ENCODE measurements around the gene KCNN1. TPM values are rescaled to one million over a fixed set of nuclear protein-coding genes. Genes with fewer than 3 reads are reported as not detected.

KCNN1 gene
- total and polyA plus RNA-seq, 2 of the 13 experiments (the other 11 are each of a cell fraction or from before 2014, with no cell fraction given): 0.04 TPM; not detected in 1

GRCh38 chr19:18000915-18001776 is 34.2 kb downstream of the KCNN1 start (continued):
- TF ChIP-seq NFYB (CRISPR knock-in tag; IDR thresholded peaks at IDR 0.05) (no peak), PITX1 (CRISPR knock-in tag; IDR thresholded peaks at IDR 0.05) (no peak), THAP11 (CRISPR knock-in tag; IDR thresholded peaks at IDR 0.05) (peak; percentile 69), ZNF569 (CRISPR knock-in tag; IDR thresholded peaks at IDR 0.05; ENCODE audit: borderline replicate concordance) (no peak), KLF12 (CRISPR knock-in tag; IDR thresholded peaks at IDR 0.05; ENCODE audit: borderline replicate concordance) (0 out of 2 replicates have a peak, but pooled peaks have one; percentile 26), EHMT2 (IDR thresholded peaks at IDR 0.05; ENCODE audit: borderline replicate concordance, low read depth, low read length) (no peak), ZNF615 (CRISPR knock-in tag; IDR thresholded peaks at IDR 0.05; ENCODE audit: borderline replicate concordance) (no peak), ZMYM2 (CRISPR knock-in tag; IDR thresholded peaks at IDR 0.05) (no peak), NR2F6 (IDR thresholded peaks at IDR 0.05) (no peak), NR2F6 (CRISPR knock-in tag; IDR thresholded peaks at IDR 0.05) (0 out of 2 replicates have a peak, but pooled peaks have one; percentile 22), LCORL (IDR thresholded peaks at IDR 0.05) (no peak), LCORL (CRISPR knock-in tag; IDR thresholded peaks at IDR 0.05) (no peak), ZNF335 (CRISPR knock-in tag; IDR thresholded peaks at IDR 0.05) (no peak), ZFP37 (CRISPR knock-in tag; IDR thresholded peaks at IDR 0.05; ENCODE audit: borderline replicate concordance) (peak; percentile 48; the same call in 1 of the 2 replicates), ZSCAN12 (CRISPR knock-in tag; IDR thresholded peaks at IDR 0.05) (peak; percentile 38; the same call in 1 of the 2 replicates), POGZ (CRISPR knock-in tag; IDR thresholded peaks at IDR 0.05) (no peak), ZNF33B (CRISPR knock-in tag; IDR thresholded peaks at IDR 0.05) (no peak)
- TF ChIP-seq, protein P1, sequence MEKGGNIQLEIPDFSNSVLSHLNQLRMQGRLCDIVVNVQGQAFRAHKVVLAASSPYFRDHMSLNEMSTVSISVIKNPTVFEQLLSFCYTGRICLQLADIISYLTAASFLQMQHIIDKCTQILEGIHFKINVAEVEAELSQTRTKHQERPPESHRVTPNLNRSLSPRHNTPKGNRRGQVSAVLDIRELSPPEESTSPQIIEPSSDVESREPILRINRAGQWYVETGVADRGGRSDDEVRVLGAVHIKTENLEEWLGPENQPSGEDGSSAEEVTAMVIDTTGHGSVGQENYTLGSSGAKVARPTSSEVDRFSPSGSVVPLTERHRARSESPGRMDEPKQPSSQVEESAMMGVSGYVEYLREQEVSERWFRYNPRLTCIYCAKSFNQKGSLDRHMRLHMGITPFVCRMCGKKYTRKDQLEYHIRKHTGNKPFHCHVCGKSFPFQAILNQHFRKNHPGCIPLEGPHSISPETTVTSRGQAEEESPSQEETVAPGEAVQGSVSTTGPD (CRISPR knock-in tag; IDR thresholded peaks at IDR 0.05): no peak
- TF ChIP-seq, protein P2, sequence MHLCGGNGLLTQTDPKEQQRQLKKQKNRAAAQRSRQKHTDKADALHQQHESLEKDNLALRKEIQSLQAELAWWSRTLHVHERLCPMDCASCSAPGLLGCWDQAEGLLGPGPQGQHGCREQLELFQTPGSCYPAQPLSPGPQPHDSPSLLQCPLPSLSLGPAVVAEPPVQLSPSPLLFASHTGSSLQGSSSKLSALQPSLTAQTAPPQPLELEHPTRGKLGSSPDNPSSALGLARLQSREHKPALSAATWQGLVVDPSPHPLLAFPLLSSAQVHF (CRISPR knock-in tag; IDR thresholded peaks at IDR 0.05): no peak
- TF ChIP-seq, protein P3, sequence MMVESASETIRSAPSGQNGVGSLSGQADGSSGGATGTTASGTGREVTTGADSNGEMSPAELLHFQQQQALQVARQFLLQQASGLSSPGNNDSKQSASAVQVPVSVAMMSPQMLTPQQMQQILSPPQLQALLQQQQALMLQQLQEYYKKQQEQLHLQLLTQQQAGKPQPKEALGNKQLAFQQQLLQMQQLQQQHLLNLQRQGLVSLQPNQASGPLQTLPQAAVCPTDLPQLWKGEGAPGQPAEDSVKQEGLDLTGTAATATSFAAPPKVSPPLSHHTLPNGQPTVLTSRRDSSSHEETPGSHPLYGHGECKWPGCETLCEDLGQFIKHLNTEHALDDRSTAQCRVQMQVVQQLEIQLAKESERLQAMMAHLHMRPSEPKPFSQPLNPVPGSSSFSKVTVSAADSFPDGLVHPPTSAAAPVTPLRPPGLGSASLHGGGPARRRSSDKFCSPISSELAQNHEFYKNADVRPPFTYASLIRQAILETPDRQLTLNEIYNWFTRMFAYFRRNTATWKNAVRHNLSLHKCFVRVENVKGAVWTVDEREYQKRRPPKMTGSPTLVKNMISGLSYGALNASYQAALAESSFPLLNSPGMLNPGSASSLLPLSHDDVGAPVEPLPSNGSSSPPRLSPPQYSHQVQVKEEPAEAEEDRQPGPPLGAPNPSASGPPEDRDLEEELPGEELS (CRISPR knock-in tag; IDR thresholded peaks at IDR 0.05): no peak
- TF ChIP-seq, protein P4, sequence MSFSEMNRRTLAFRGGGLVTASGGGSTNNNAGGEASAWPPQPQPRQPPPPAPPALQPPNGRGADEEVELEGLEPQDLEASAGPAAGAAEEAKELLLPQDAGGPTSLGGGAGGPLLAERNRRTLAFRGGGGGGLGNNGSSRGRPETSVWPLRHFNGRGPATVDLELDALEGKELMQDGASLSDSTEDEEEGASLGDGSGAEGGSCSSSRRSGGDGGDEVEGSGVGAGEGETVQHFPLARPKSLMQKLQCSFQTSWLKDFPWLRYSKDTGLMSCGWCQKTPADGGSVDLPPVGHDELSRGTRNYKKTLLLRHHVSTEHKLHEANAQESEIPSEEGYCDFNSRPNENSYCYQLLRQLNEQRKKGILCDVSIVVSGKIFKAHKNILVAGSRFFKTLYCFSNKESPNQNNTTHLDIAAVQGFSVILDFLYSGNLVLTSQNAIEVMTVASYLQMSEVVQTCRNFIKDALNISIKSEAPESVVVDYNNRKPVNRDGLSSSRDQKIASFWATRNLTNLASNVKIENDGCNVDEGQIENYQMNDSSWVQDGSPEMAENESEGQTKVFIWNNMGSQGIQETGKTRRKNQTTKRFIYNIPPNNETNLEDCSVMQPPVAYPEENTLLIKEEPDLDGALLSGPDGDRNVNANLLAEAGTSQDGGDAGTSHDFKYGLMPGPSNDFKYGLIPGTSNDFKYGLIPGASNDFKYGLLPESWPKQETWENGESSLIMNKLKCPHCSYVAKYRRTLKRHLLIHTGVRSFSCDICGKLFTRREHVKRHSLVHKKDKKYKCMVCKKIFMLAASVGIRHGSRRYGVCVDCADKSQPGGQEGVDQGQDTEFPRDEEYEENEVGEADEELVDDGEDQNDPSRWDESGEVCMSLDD (CRISPR knock-in tag; IDR thresholded peaks at IDR 0.05; ENCODE audit: borderline replicate concordance): peak; percentile 57; the same call in 1 of the 2 replicates
- TF ChIP-seq, protein P5, sequence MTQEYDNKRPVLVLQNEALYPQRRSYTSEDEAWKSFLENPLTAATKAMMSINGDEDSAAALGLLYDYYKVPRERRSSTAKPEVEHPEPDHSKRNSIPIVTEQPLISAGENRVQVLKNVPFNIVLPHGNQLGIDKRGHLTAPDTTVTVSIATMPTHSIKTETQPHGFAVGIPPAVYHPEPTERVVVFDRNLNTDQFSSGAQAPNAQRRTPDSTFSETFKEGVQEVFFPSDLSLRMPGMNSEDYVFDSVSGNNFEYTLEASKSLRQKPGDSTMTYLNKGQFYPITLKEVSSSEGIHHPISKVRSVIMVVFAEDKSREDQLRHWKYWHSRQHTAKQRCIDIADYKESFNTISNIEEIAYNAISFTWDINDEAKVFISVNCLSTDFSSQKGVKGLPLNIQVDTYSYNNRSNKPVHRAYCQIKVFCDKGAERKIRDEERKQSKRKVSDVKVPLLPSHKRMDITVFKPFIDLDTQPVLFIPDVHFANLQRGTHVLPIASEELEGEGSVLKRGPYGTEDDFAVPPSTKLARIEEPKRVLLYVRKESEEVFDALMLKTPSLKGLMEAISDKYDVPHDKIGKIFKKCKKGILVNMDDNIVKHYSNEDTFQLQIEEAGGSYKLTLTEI (CRISPR knock-in tag; conservative IDR thresholded peaks at IDR 0.05): no peak
